CD1c-positive myeloid dendritic cell (primary cell): Measurements from ENCODE around the gene PEX3.
A peak's percentile ranks its signal among the peaks of the same experiment; 100 is the strongest.

Experiments used
- DNase-seq: peaks from one replicate; pipeline ENCODE4 v3.0.0-alpha.2; 2016; ENCODE audit errors: extremely low spot score

The PEX3 gene

GRCh38 chr6:143450453-143451371 lies at the start of gene PEX3, which contains the start of gene ADAT2:
Gene PEX3 (plus strand): TSS chr6:143450805. CDS start chr6:143451043, 238 bp downstream.
Gene ADAT2 (minus strand): TSS chr6:143450695. CDS start chr6:143450658, 37 bp downstream.
- DNase-seq = peak; percentile 97

GRCh38 chr6:143401068-143401446 lies 49.5 kb upstream of the PEX3 start:
- no peak for DNase-seq

- no peak for DNase-seq
These were observed 48.8 kb upstream of the PEX3 start for GRCh38 chr6:143401636-143402370.

- DNase-seq = no peak
These were observed 47.8 kb upstream of the PEX3 start for GRCh38 chr6:143402721-143403336.

GRCh38 chr6:143405373-143406154 lies 45.0 kb upstream of the PEX3 start:
- DNase-seq = no peak

GRCh38 chr6:143406673-143407072 lies 43.9 kb upstream of the PEX3 start:
- no peak for DNase-seq

- DNase-seq = no peak
These were observed 42.3 kb upstream of the PEX3 start for GRCh38 chr6:143408151-143408786.

- DNase-seq = no peak
These were observed 41.8 kb upstream of the PEX3 start for GRCh38 chr6:143408787-143409162.

- DNase-seq = no peak
These were observed 39.7 kb upstream of the PEX3 start for GRCh38 chr6:143410859-143411270.

- no peak for DNase-seq
These were observed 35.8 kb upstream of the PEX3 start for GRCh38 chr6:143414769-143415168.

- no peak for DNase-seq
These were observed 31.1 kb upstream of the PEX3 start for GRCh38 chr6:143419526-143419925.

- DNase-seq = no peak
These were observed 24.6 kb upstream of the PEX3 start for GRCh38 chr6:143426026-143426425.

- DNase-seq = peak; percentile 73
These were observed 23.3 kb upstream of the PEX3 start for GRCh38 chr6:143427109-143427817.

- DNase-seq = no peak
These were observed 20.6 kb upstream of the PEX3 start for GRCh38 chr6:143429970-143430369.

GRCh38 chr6:143431226-143431625 lies 19.4 kb upstream of the PEX3 start:
- no peak for DNase-seq

GRCh38 chr6:143432588-143432987 lies 18.0 kb upstream of the PEX3 start:
- DNase-seq = no peak

GRCh38 chr6:143441010-143441409 lies 9.6 kb upstream of the PEX3 start:
- DNase-seq = no peak

GRCh38 chr6:143441680-143442545 lies 8.7 kb upstream of the PEX3 start:
- no peak for DNase-seq

GRCh38 chr6:143443096-143443495 lies 7.5 kb upstream of the PEX3 start:
- no peak for DNase-seq
